HUES6 (cell line): ENCODE results near the gene ATP2A3.

Source experiments
- H3K27ac ChIP-seq: 2 replicates; pipeline ENCODE4 v1.7.0; 2013; ENCODE audit warnings: low read depth, mild to moderate bottlenecking, low read length, inconsistent platforms
- H3K27me3 ChIP-seq: 2 replicates; pipeline ENCODE4 v1.6.1; 2013; ENCODE audit warnings: low read length; ENCODE audit not compliant: control insufficient read depth, insufficient read depth
- H3K36me3 ChIP-seq: 2 replicates; pipeline ENCODE4 v1.6.1; 2013; ENCODE audit warnings: low read length; ENCODE audit not compliant: control insufficient read depth, insufficient read depth
- H3K4me1 ChIP-seq: 2 replicates; pipeline ENCODE4 v1.6.1; 2013; ENCODE audit warnings: low read length; ENCODE audit not compliant: control insufficient read depth, insufficient read depth
- H3K4me3 ChIP-seq: 2 replicates; pipeline ENCODE4 v1.5.1; 2013; ENCODE audit warnings: low read depth, low read length
- H3K9ac ChIP-seq: one replicate; pipeline ENCODE4 v1.6.1; 2013; ENCODE audit warnings: mild to moderate bottlenecking, low read length
- H3K9me3 ChIP-seq: 2 replicates; pipeline ENCODE4 v1.6.1; 2013; ENCODE audit warnings: low read depth, low read length; ENCODE audit not compliant: control insufficient read depth, insufficient read depth

ATP2A3 gene

GRCh38 chr17:3972281-3972731 lies 8.1 kb upstream of the ATP2A3 start:
- Histone ChIP-seq H3K9ac (no peak overlapping the region), H3K4me3 (no peak overlapping the region), H3K4me1 (peaks cover 14% of the 10 kb centered on the region)

GRCh38 chr17:3970668-3971067 lies 6.4 kb upstream of the ATP2A3 start:
- Histone ChIP-seq H3K9ac (no peak overlapping the region), H3K36me3 (no peaks in the 10 kb centered on the region), H3K27me3 (no peaks in the 10 kb centered on the region), H3K27ac (no peak overlapping the region), H3K9me3 (peaks cover 10% of the 10 kb centered on the region), H3K4me3 (no peak overlapping the region), H3K4me1 (no peaks in the 10 kb centered on the region)

More at GRCh38 chr17:3972281-3972731, 8.1 kb upstream of the ATP2A3 start:
- Histone ChIP-seq H3K36me3 (no peaks in the 10 kb centered on the region), H3K27me3 (no peaks in the 10 kb centered on the region), H3K9me3 (peaks cover 14% of the 10 kb centered on the region), H3K27ac (no peak overlapping the region)

GRCh38 chr17:3969963-3970362 lies 5.7 kb upstream of the ATP2A3 start:
- Histone ChIP-seq H3K9me3 (peaks cover 7% of the 10 kb centered on the region), H3K27ac (no peak overlapping the region), H3K4me1 (peaks cover 5% of the 10 kb centered on the region), H3K36me3 (no peaks in the 10 kb centered on the region), H3K27me3 (peaks cover 3% of the 10 kb centered on the region; the same call in 1 of the 2 replicates), H3K4me3 (no peak overlapping the region), H3K9ac (no peak overlapping the region)

DNA sequence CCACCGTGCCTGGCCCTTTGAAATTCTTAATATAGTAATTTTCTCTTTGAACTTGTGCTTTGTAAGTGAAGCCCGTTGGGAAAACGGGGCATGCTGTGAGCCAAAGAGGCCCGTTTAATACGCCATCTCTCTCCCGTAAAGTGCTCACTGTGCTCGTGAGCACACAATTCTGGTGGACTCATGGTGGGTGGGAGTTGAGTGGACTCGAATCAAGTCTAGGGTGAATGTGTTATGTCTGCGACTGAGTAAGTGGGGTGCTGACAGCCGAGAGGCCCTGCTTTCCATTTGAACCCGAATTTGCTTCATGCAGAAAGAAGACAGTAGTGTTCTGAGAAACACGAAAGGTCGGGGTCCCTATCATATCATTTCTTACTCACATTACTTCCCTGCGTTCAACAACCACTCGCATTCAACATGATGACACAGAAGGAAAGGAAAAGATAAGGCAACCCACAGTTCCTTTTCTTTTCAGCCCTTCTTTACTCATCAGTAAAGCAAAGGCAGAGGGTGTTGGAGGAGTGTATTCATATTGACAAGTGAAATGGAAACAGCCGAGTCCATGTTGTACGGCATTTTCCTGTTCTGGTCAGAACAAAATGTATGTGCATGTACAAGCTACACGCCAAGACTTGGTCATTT lies 4.8 kb upstream of the ATP2A3 start:
- H3K9me3 ChIP-seq: no peaks in the 10 kb centered on the region
- peaks cover 12% of the 10 kb centered on the region; the same call in 1 of the 2 replicates for H3K27me3 ChIP-seq
- no peak overlapping the region for H3K27ac ChIP-seq
- no peak overlapping the region for H3K9ac ChIP-seq
- no peak overlapping the region for H3K4me3 ChIP-seq
- no peaks in the 10 kb centered on the region for H3K36me3 ChIP-seq
- peaks cover 5% of the 10 kb centered on the region for H3K4me1 ChIP-seq

GRCh38 chr17:3968015-3968414 lies 3.8 kb upstream of the ATP2A3 start:
- Histone ChIP-seq H3K9ac (no peak overlapping the region), H3K27ac (no peak overlapping the region), H3K9me3 (no peaks in the 10 kb centered on the region), H3K36me3 (no peaks in the 10 kb centered on the region), H3K4me3 (no peak overlapping the region), H3K4me1 (peaks cover 5% of the 10 kb centered on the region), H3K27me3 (peaks cover 22% of the 10 kb centered on the region)

GRCh38 chr17:3966720-3967363 lies 2.6 kb upstream of the ATP2A3 start:
- Histone ChIP-seq H3K9ac (no peak overlapping the region), H3K27me3 (peaks cover 34% of the 10 kb centered on the region), H3K36me3 (no peaks in the 10 kb centered on the region), H3K9me3 (no peaks in the 10 kb centered on the region), H3K27ac (no peak overlapping the region), H3K4me3 (no peak overlapping the region), H3K4me1 (peaks cover 5% of the 10 kb centered on the region)

GRCh38 chr17:3965118-3965800 lies 1.0 kb upstream of the ATP2A3 start:
- H3K36me3 ChIP-seq: no peaks in the 10 kb centered on the region
- H3K27me3 ChIP-seq: peaks cover 39% of the 10 kb centered on the region
- peaks cover 12% of the 10 kb centered on the region for H3K4me1 ChIP-seq
- peak overlapping the region; percentile 36 for H3K9ac ChIP-seq
- H3K9me3 ChIP-seq: no peaks in the 10 kb centered on the region
- H3K27ac ChIP-seq: no peak overlapping the region
- peak overlapping the region; percentile 60 for H3K4me3 ChIP-seq

- H3K27me3 ChIP-seq: peaks cover 39% of the 10 kb centered on the region
- H3K27ac ChIP-seq: no peak overlapping the region
- no peaks in the 10 kb centered on the region for H3K9me3 ChIP-seq
- no peak overlapping the region for H3K9ac ChIP-seq
- peak overlapping the region; percentile 60 for H3K4me3 ChIP-seq
- peaks cover 25% of the 10 kb centered on the region for H3K4me1 ChIP-seq
- no peaks in the 10 kb centered on the region for H3K36me3 ChIP-seq
These were observed 718 bp downstream of the ATP2A3 start for GRCh38 chr17:3963237-3964201.

DNA sequence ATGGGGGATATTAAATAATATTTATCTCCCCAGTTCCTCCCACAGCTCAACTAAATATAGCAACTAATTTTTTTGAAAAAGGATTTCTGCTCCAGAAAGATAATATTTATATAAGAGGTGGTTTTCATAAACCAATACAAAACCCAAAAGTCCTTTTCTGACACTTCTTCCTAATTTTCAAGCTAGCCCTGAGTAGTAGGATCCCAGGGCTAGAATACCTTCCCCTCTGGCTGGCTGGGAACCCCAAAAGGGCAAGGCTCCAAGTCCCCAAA lies 1.3 kb downstream of the ATP2A3 start:
- Histone ChIP-seq H3K9ac (no peak overlapping the region), H3K27ac (no peak overlapping the region), H3K9me3 (no peaks in the 10 kb centered on the region), H3K36me3 (no peaks in the 10 kb centered on the region), H3K27me3 (peaks cover 39% of the 10 kb centered on the region), H3K4me1 (peaks cover 25% of the 10 kb centered on the region), H3K4me3 (no peak overlapping the region)

DNA sequence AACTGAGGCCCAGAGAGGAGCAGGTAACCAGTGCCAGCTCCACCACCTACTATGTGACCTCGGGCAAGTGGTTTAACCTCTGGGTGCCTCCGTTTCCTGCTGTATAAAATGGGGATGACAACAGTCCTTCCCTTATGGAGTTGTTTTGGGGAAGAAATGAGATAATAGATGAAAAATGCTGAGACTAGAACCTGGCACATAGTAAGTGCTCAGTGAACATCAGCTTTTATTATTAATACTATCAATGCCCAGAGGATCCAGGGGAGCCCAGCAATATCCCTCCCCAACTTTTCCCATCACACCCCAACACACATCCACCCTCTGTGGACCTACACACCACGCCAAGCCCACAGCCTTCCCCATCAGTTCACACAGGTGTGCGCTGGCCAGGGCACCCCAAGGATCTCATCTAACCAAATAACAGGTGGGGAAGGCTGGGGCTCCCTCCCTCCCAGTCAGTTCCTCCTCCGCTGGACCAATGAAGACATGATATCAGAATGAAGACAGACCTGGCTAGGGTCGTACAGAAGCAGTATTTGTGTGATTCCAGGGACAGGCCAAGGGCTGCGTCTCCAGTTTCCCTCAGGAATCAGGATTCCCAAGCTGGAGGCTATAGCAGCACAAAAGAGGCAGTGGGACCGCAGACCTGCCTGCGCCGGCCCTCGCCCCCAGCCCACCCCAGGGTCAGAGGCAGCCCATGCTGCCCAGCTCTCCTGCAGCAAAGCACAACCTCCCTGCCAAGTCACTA lies 1.8 kb downstream of the ATP2A3 start:
- no peak overlapping the region for H3K27ac ChIP-seq

More for the DNA sequence above, 1.8 kb downstream of the ATP2A3 start:
- no peaks in the 10 kb centered on the region for H3K36me3 ChIP-seq
- no peaks in the 10 kb centered on the region for H3K9me3 ChIP-seq
- peaks cover 25% of the 10 kb centered on the region for H3K4me1 ChIP-seq
- H3K9ac ChIP-seq: no peak overlapping the region
- H3K4me3 ChIP-seq: no peak overlapping the region
- peaks cover 39% of the 10 kb centered on the region for H3K27me3 ChIP-seq
